Nucleus accumbens (tissue), 56 donors: ENCODE data around the gene MGP.
A peak's percentile ranks its signal among the peaks of the same experiment; 100 is the strongest.

Experiments
- DNase-seq, 56 donors: peaks; one replicate each; lab custom pipeline; 2025; lab: John Stamatoyannopoulos, UW

Gene MGP

DNA sequence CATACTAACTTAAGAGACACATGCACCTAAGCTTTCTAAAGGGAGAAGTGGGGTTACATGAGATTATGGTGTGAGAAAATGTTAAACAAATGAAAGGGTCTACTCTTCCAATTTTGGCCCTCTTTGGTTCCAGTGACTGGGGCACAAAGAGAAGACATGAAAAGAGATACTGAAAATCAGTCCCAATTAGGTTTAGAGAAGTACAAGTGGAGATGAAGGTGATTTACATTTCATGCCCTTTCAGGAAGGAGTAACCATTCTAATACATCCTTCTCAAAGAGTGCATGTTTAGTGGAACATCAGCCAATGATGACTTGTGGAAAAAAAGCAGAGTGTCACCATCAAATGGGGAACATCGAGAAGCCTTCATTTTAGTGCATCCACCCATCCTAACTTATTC is 14.4 kb downstream of the MGP start:
- no peak for DNase-seq

DNA sequence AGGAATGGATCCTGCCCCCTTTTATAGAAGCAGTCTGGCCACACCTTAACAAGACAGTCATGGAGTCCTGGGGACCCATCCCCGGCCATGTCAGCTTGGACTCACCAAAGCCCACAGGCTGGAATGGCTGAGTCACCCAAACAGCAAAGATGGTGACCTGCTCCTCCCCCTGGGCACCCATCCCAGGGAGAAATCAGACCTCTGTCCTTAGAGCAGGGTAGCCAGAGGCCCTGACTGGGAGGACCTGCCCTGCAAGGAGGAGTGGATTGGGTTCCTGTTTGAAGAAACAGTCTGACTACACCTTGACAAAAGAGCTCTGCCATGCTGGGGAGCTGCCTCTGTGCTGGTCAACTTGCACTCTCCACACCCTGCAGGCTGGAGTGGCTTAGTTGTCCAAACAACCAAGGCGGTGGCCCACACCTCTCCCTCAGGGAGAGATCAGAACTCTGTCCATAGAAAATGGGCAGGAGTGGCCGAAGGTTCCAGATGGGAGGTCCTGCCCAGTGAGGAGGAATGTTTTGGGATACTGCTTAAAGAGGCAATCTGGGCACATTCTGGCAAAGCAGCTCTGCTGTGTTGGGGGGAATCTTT is 16.6 kb downstream of the MGP start:
- no peak for DNase-seq

DNA sequence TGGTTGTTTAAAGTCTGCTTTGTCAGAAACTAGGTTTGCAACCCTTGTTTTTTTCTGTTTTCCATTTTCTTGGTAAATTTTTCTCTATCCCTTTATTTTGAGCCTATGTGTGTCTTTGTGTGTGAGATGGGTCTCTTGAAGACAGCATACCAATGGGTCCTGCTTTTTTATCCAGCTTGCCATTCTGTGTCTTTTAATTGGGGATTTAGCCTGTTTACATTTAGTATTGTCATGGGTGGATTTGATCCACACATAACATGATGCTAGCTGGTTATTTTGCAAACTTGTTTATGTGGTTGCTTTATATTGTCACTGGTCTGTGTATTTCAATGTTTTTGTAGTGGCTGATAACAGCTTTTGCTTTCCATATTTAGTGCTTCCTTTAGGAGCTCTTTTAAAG is 25.2 kb downstream of the MGP start:
- DNase-seq = no peak

DNA sequence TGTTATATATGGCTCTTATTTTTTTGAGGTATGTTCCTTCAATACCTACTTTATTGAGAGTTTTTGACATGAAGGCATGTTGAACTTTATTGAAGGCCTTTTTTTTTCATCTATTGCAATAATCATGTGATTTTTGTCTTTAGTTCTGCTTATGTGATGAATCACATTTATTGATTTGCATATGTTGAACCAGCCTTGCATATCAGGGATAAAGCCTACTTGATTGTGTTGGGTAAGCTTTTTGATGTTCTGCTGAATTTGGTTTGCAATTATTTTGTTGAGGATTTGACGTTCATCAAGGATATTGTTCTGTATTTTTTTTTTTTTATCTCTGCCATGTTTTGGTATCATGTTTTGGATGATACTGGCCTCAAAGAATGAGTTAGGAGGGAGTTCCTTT is 27.1 kb downstream of the MGP start:
- no peak for DNase-seq

DNA sequence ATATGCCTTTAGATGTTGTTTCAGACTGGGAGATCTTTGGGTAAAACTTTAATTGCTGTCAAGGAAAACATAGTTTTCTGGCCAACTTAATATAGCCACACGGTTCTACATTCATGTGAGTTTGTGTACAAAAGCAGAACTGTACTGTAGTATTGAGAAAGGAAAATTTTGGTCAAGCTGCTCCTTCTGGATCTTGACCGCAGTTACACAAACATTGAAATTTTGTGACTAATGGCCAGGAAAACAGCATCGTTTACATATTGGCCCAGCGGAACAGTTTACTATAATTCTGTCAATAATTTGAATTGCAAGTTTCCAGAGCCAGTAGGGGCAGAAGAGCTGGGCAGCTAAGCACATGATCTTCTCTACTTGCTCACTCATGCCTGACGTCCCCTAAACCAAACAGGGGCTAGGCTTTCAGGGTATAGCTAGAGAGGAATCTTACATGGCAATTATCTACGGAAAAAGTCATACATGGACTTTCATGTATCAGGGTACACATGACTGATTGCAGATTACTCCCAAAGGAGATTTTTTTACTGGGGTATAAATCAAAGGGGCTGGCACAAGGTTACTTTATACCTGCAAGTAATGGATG is 31.0 kb downstream of the MGP start:
- no peak for DNase-seq

DNA sequence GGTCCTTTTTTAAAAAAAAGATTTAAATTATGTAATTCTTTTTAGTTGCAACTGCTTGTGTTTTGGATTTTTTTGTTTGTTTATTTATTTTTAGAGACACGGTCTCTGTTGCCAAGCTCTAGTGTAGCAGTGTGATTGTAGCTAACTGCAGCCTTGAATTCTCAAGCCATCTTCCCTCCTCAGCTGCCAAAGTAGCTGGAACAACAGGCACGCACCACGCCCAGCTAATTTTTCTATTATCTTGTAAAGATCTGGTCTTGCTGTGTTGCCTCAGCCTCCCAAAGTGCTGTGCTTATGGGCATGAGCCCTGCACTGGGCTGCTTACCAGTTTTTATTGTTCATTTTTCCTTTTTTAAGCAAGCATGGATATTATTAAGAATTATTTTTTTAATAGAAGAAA is 31.7 kb downstream of the MGP start:
- DNase-seq = no peak

DNA sequence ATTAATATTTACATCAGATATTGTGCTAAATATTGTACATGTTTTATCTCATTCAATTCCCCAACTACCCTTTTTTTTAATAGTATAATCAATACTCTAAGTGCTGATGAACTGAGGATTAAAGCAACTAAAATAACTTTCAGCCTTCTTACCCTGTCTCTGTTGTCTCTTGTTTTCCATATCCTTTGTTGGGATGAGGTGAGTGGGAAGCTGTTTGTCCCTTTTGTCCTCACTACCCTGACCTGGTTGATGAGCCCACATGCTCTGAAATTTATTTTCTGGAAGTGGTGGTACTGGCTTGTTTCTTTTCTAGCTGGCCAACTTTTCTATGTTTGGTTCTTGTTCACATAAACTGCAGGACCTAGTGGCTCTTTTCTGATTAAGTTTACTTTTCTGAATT is 32.8 kb downstream of the MGP start:
- no peak for DNase-seq

DNA sequence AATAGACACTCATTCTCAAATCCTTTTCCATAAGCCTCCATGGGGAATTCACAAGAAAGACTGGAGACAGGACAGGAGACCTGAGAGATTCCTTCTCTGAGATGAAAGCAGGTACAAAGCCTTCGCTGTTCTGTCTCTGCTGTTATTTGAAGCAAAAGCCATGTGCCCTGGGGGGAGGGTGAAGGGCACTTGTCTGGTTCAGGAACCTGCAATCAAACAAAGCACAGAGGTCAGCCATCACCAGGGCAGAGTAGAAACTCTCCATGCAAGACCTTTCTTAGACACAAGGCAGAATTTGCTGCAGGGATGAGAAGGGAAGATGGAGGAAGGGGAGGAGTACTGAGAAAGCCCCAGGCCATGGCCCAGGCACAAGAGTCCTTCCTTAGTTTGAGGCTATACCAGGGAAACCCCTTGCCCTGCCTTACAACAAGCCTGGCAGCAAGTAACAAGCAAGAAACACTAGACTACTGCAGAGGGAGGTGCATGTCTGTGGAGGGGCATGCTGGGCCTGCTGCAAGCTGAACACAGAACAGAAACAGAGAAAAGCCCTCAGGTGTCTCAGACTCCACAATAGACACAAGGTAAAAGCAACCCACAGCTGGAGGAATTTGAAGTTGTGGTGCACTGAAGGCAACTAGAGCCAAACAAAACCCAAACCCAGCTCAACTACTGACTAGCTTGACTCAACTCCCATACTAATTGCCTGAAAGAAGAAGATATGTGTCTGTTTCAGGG is 34.6 kb downstream of the MGP start:
- DNase-seq = no peak

DNA sequence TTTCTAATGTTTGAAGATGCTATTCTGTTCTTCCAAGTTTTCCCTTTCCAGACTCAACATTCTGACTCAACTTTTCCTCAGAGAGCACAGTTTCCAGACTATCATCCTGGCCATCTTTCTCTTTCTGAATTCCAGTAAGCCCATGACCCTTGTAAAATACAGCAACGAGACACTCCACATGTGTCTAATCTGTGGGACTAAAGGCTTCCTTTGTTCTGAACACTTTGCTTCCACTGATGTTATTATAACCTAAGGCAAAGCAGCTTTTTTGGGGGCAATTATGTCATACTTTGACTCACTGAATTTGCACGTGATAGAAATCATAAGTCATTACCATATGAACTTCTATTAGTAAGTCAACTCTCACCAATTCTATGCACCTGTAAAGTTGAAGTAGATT is 36.0 kb downstream of the MGP start:
- DNase-seq = peak in 2 of 56 donors; percentile 8 to 9

DNA sequence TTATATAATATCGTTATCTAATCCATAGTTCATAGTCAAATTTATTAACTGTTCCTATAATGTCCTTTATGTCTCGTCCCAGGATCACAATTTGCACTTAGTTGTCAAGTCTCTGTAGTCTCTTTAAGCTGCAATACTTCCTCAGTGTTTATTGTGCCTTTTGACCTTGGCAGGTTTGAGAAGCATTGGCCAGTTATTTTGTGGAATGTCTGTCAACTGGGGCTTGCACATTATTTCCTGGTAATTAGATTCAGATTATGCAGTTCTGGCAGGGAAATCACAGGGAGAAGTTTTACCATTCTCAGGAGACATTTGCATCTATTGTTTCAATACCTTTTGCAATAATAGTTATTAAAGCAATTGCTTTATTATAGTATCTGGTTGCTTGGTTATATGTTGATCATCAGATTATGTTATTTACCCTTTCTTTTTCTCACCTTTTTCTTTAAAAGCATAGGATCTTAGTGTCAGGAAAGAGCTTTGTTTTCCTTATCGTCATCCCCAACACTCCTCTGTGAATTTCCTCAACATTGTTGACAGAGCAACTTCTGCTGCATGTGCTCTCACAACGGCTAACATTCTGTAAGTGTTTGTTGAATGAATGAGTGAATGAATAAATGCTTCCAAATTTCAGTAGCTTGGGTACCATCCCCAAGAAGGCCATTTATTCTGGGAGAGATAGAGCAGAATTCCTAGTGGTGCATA is 38.6 kb downstream of the MGP start:
- DNase-seq = no peak

DNA sequence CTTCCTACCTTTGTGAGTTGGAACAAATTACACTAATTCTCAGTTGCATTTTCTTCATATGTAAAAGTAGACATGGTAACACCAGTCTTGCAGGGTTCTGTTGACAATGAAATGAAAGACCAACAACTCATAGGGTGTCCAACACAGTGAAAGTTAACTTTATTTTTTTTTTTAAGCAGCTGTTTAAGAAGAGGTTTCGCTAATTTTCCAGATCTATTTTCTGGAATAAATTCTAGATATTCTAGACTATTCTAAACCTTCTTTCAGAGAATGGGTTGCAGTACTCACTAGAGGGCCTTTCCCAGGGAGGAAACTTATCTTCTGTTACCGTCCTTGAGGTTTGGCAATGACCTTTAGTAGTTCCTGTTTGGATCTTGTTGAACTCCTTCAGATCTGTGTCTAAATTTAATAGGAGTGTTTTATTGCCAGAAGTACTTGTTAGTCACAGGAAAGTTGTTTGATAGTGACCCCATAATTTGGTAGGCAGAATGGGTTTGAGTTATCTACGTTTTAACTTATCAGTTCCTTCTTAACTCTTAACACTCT is 39.5 kb downstream of the MGP start:
- DNase-seq = no peak

DNA sequence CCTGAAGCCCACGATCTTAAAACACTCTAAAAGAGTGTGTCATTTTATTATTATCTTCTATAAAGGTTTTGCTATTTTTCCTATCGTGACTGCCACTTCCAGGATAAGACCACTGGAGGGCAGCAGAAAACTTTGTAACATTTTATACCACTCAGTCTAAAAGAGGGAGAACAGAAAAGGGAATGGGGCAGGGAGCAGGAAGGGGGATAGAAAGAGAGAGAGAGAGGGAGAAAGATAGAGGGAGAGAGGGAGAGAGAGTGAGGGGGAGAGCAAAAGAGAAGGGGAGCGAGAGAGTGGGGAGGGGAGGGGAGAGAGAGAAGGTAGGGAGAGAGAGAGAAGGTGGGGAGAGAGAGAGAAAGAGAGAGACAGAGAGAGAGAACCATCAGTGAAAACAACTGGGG is 40.3 kb downstream of the MGP start:
- DNase-seq = peak in 18 of 56 donors; percentile 3 to 73 (median 12)

DNA sequence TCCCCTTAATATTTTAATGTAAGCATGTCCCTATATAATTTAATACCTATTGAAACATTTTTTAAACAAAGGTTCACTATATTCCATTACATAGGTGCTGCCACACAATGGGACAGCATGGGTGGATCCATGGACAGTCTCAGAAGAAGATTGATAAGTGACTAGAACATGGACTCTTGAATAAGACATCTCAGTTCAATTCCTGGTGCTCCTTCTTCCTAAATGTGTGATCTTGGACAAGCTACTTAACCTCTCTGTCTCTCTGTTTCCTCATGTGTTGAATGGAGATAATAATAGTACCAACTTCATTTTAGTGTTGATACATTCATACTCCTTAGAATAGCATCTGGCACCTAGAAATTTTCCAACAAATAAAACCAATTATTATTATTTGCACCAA is 41.3 kb downstream of the MGP start:
- DNase-seq = no peak

DNA sequence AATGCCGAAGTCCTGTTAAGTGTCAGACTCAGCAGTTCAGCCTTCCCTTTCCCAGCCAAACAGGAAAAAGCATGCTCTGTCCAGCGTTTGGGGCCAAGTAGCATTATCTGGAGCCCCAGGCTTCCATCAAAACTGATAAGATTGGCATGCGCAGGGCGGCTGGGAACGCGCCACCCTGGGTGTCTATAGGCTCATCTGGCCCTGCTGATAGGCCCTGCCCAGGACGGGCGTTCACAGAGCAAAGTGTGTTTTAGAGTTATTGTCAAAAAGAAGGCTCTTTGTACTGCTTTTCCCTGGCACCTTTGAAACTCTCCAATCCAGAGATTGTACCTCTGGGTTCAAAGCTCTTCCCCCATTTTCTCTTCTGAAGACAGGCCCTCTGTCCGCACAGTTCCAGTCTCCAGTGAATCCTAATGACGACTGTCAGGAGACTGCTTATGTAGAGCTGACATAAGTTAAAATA is 42.2 kb downstream of the MGP start, which contains the start of gene ART4:
TSS of gene ART4 (minus strand) at position 102 of the 463 bp plus-strand sequence. CDS start 413 bp downstream, outside the sequence.
- DNase-seq = no peak

DNA sequence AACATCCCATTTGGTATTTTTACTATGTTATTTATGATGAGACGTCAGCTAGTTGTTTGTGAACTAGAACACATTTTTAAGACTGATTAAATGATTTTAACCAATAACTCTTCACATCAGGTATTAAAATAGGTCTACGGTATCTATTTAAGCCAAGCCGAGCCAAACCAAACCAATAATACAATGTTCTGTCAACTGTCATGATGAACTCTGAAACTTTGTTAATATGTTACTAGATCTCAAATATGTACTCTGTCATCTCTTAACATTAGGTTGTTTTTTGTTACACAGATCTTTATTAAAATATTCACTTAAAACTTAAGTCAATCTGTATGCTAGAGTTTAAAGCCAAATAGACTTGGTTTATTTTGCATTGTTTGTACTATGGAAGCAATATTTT is 43.3 kb downstream of the MGP start:
- DNase-seq = no peak

DNA sequence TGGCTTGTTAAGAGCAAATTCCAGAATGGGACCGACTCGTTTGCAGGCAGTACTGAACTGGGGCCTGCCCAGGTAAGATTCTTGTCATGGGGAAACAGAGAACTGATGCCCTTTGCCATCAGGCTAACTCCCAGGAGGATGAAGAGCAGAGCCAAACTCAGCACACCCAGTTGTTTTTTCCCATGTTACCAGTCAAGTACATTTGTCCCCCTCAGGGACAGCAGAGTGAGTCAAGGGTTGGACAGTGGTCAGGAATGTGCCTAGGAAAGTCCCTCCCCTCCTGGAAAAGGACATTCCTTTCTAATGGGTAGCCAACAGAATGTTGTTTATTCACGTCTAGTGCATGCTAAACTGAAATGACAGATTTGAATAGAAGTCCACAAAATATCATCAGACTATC is 43.9 kb downstream of the MGP start:
- DNase-seq = no peak

DNA sequence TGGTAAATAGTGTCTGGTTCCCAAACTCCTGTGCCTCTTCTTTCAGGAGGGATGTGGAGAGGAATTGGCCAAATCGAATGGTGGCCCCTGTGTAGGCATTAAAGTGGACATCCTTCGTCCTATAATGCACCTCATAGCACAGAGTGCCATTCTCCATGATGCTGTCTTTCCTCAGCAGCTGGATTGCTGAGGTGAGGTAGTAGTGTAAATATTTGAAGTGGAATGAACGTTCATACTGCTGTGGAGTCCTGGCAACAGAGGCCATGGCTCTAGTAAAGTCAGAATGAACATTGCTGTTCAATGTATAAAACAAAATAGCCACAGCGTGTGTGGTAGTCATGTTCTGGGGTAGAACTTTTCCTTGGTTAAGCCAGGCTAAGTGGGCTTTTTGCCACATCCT is 45.0 kb downstream of the MGP start:
- no peak for DNase-seq

DNA sequence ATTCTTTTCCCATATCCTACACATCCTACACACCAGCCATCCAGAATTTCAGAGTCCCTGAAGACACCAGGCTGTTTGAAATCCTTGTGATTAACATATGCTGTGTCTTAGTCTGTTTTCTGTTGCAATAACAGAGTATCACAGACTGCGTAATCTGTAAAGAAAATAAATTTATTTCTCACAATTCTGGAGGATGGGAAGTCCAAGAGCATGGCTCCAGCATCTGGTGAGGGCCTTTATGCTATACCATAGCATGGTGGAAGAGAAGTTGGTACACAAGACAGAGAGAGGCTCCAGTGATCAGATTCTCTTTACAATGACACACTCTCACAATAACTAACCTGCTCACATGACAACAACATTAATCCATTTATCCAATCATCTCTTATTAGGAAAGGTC is 46.4 kb downstream of the MGP start:
- no peak for DNase-seq

DNA sequence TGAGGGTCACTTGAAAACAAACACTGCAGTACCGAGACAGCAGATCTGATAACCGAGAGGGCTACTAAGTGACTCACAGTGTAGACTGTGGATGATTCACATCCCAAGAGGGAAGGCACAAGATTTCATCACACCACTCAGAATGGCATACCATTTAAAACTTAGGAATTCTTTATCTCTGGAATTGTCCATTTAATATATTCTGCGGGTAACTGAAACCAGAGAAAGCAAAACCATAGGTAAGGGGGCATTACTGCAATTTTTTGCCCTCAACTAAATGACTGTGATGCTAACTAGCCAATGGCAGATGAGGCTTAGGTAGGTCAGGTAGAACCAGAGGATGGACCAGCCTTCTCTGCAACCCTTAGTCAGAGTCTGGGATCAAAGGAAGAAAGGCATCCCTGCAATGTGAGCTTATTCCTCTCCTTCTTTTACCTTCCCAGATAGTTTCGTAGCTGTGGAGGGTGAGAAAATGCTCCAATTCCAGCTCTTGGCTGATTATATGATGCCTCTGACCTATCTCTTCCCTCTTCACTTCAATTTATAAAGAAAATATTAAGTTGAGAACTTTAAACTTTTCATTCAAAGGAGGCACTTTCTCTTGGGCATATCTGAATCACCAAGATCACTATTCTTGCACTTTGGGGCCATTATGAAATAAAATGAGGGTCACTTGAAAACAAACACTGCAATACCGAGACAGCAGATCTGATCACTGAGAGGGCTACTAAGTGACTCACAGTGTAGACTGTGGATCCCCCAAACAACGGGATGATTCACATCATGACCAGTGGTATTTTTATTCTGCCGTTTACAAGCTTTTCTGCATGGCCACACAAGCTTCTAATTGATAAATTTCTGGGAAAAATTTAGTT is 49.1 kb downstream of the MGP start:
- DNase-seq = no peak

DNA sequence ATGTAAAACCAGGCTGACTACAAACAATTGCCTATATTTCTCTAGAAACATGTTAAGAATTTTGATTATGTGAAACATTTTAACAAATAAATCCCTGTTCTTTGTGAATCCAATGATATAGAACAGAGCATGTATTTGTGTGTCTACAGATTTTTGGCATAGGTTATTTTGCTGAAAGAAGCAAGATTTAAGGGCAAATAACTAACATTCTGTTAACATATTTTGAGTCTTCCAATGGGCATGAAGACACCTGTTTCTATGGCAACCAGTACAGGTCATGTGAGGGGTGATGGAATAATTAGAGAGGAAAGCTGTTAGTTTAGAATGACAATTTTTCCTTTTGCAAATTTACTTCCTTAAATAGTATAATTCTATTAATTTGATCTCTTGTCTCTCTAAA is 51.1 kb downstream of the MGP start:
- peak in 1 of 56 donors; percentile 7 for DNase-seq
